HepG2 (cell line): ENCODE data around the gene SPSB2. TPM values are rescaled to one million over a fixed set of nuclear protein-coding genes. Genes with fewer than 3 reads are reported as not detected.
A peak's percentile ranks its signal among the peaks of the same experiment; 100 is the strongest.

Source experiments
- ATAC-seq: fragments of 200-7000 bp; cut with Tn5 transposase; 3 replicates; pipeline ENCODE4 v1.9.1; 2020; ENCODE audit warnings: mild to moderate bottlenecking, moderate library complexity
- BruUV-seq: library from RNA; stranded (reverse); fragments of 400-500 nt; replicated peaks from 2 replicates; lab custom pipeline; 2021; lab: Mats Ljungman, UMichigan
- CTCF ChIA-PET: fragments of 300-600 bp; formaldehyde crosslinking; extraction: SDS; loops from one replicate; lab custom pipeline; 2021; ENCODE audit warnings: low total read pairs, inconsistent platforms, low intra/inter-chr PET ratio; lab: Yijun Ruan, JAX
- POLR2A ChIA-PET: fragments of 350-600 bp; sonication (Branson Sonifier 250); formaldehyde crosslinking; loops from one replicate; lab custom pipeline; 2020; ENCODE audit warnings: antibody characterized with exemption, inconsistent platforms; lab: Yijun Ruan, JAX
- DNase-seq: peaks from one replicate; pipeline ENCODE4 v3.0.0-alpha.2; 2015; ENCODE audit warnings: low spot score
- FAIRE-seq: peaks from 3 replicates; lab custom pipeline; 2011; peaks lifted over from hg19 to GRCh38; lab: Jason Lieb, UNC
- H2AFZ ChIP-seq: one replicate; pipeline ENCODE4 v1.6.1; 2011; ENCODE audit warnings: low read length, inconsistent platforms
- H3K27ac ChIP-seq: fragments of 300-600 bp; 3 replicates; pipeline ENCODE4 v1.8.0; 2011; ENCODE audit warnings: mixed run types, mild to moderate bottlenecking, mixed read lengths, low read length, inconsistent platforms; ENCODE audit not compliant: insufficient read depth; ENCODE audit errors: extremely low read length
- H3K27me3 ChIP-seq, 2 experiments: fragments of 200-600 bp in 1 of 2; 2 replicates in 1 of 2; 3 replicates in 1 of 2; pipeline versions ENCODE4 v1.6.0 to v1.8.0; 2011; ENCODE audit warnings: low read length in 2 of 2, mild to moderate bottlenecking in 2 of 2, moderate library complexity in 2 of 2, inconsistent platforms in 1 of 2; ENCODE audit not compliant: insufficient read depth in 2 of 2, control insufficient read depth in 1 of 2
- H3K36me3 ChIP-seq, 2 experiments: fragments of 200-600 bp in 1 of 2; replicated peaks in 1 of 2; 2 replicates in 1 of 2; 3 replicates in 1 of 2; pipeline versions ENCODE4 v1.5.1 to v1.8.0; 2011; ENCODE audit warnings: low read length in 2 of 2, inconsistent platforms in 1 of 2; ENCODE audit not compliant: insufficient read depth in 2 of 2, control insufficient read depth in 1 of 2
- H3K4me1 ChIP-seq: 2 replicates; pipeline ENCODE4 v1.5.1; 2012; ENCODE audit warnings: low read length, inconsistent platforms; ENCODE audit not compliant: insufficient read depth
- H3K4me2 ChIP-seq: 2 replicates; pipeline ENCODE4 v1.6.0; 2011; ENCODE audit warnings: low read depth, low read length, inconsistent platforms
- H3K4me3 ChIP-seq, 3 experiments: fragments of 200-600 bp in 1 of 3; sonication (generic), shearing (Covaris generic) in 1 of 3; replicated peaks in 1 of 3; 2 replicates each; pipeline ENCODE4 v1.5.1; 2011 to 2016; ENCODE audit warnings: low read length in 3 of 3, inconsistent platforms in 2 of 3, low read depth in 2 of 3, mild to moderate bottlenecking in 2 of 3, control low read depth in 1 of 3, mixed read lengths in 1 of 3; ENCODE audit not compliant: insufficient read depth in 1 of 3
- H3K79me2 ChIP-seq: one replicate; pipeline ENCODE4 v1.6.1; 2011; ENCODE audit warnings: low read length, inconsistent platforms; ENCODE audit not compliant: insufficient read depth
- H3K9ac ChIP-seq: 2 replicates; pipeline ENCODE4 v1.6.0; 2011; ENCODE audit warnings: mild to moderate bottlenecking, low read depth, low read length, inconsistent platforms; ENCODE audit not compliant: insufficient read depth
- H3K9me3 ChIP-seq: 2 replicates; pipeline ENCODE4 v1.5.1; 2012; ENCODE audit warnings: mild to moderate bottlenecking, low read length
- H4K20me1 ChIP-seq: 2 replicates; pipeline ENCODE4 v1.6.0; 2011; ENCODE audit warnings: inconsistent platforms, mild to moderate bottlenecking, low read length, moderate library complexity; ENCODE audit not compliant: insufficient read depth
- BATF2 ChIP-seq: sonication (generic); formaldehyde crosslinking; IDR thresholded peaks from 2 replicates; pipeline ENCODE4 v1.8.0; 2022; ENCODE audit warnings: mild to moderate bottlenecking, missing genetic modification reagents, moderate library complexity
- ESRRA ChIP-seq: sonication (generic); formaldehyde crosslinking; IDR thresholded peaks from 2 replicates; pipeline ENCODE4 v1.5.1; 2020; ENCODE audit warnings: mild to moderate bottlenecking, low read depth, missing genetic modification reagents
- GMEB1 ChIP-seq: sonication (generic); formaldehyde crosslinking; IDR thresholded peaks from 2 replicates; pipeline ENCODE4 v1.5.1; 2020; ENCODE audit warnings: missing genetic modification reagents, mild to moderate bottlenecking, borderline replicate concordance
- KDM3A ChIP-seq: IDR thresholded peaks from 2 replicates; pipeline ENCODE4 v1.6.1; 2018; ENCODE audit warnings: low read depth, missing compliant biosample characterization
- KDM6A ChIP-seq: IDR thresholded peaks from 2 replicates; pipeline ENCODE4 v1.6.1; 2016; ENCODE audit warnings: low read depth
- MYC ChIP-seq: sonication (generic); formaldehyde crosslinking; IDR thresholded peaks from 2 replicates; pipeline ENCODE4 v1.9.0; 2021; ENCODE audit warnings: missing genetic modification reagents, borderline replicate concordance
- PHB2 ChIP-seq: fragments of 450-650 bp; IDR thresholded peaks from 2 replicates; pipeline ENCODE4 v1.6.1; 2018; ENCODE audit not compliant: partially characterized antibody
- RXRA ChIP-seq: sonication (generic); formaldehyde crosslinking; IDR thresholded peaks from 2 replicates; pipeline ENCODE4 v1.5.1; 2020; ENCODE audit warnings: missing genetic modification reagents
- SOX6 ChIP-seq, 2 experiments: fragments of 450-650 bp in 1 of 2; sonication (generic) in 1 of 2; formaldehyde crosslinking in 1 of 2; IDR thresholded peaks; 2 replicates each; pipeline versions ENCODE4 v1.4.0 to v1.6.1; 2017 to 2020; ENCODE audit warnings: antibody characterized with exemption in 1 of 2, mild to moderate bottlenecking in 1 of 2, missing genetic modification reagents in 1 of 2
- SRF ChIP-seq: IDR thresholded peaks from 2 replicates; pipeline ENCODE4 v1.6.1; 2011; ENCODE audit warnings: mild to moderate bottlenecking, low read depth, low read length, moderate library complexity
- SRY ChIP-seq: sonication (generic); formaldehyde crosslinking; IDR thresholded peaks from 2 replicates; pipeline ENCODE4 v1.8.0; 2022; ENCODE audit warnings: mild to moderate bottlenecking, missing genetic modification reagents
- ZBTB3 ChIP-seq: sonication (generic); formaldehyde crosslinking; IDR thresholded peaks from 2 replicates; pipeline ENCODE4 v1.4.0; 2020; ENCODE audit warnings: low read depth, mild to moderate bottlenecking, moderate library complexity, missing genetic modification reagents, borderline replicate concordance
- ZBTB44 ChIP-seq: sonication (generic); formaldehyde crosslinking; IDR thresholded peaks from 2 replicates; pipeline ENCODE4 v1.4.0; 2020; ENCODE audit warnings: missing genetic modification reagents
- ZFY ChIP-seq: sonication (generic); formaldehyde crosslinking; IDR thresholded peaks from 2 replicates; pipeline ENCODE4 v1.4.0; 2020; ENCODE audit warnings: missing genetic modification reagents
- ZNF207 ChIP-seq: fragments of 450-650 bp; IDR thresholded peaks from 2 replicates; pipeline ENCODE4 v1.6.1; 2016; ENCODE audit warnings: antibody characterized with exemption, borderline replicate concordance
- ZNF777 ChIP-seq: sonication (generic); formaldehyde crosslinking; IDR thresholded peaks from 2 replicates; pipeline ENCODE4 v1.4.0; 2020; ENCODE audit warnings: missing genetic modification reagents
- ZNF788 ChIP-seq: sonication (generic); formaldehyde crosslinking; IDR thresholded peaks from 2 replicates; pipeline ENCODE4 v1.5.0; 2020; ENCODE audit warnings: mild to moderate bottlenecking, missing genetic modification reagents, borderline replicate concordance
- WGBS: methylation state at CpG from one replicate; pipeline ENCODE4 v1.1.6; 2017; ENCODE audit warnings: low lambda C conversion rate; 5-methylcytosine and 5-hydroxymethylcytosine counted together
- in situ Hi-C: cut with HindIII; loops from 2 replicates; pipeline ENCODE4 v1.10.0; 2017; ENCODE audit warnings: low pct_unique_long_range_greater_than_20kb; ENCODE audit not compliant: extremely low pct_ligation_motif_present
- intact Hi-C: fragments of 100-400 bp; cut with micrococcal nuclease; formaldehyde crosslinking; loops from one replicate; pipeline ENCODE4 v1.10.0; 2022; ENCODE audit not compliant: unreplicated experiment
- polyA plus RNA-seq, 8 experiments: library from polyadenylated mRNA; depleted of rRNA in 3 of 8; stranded (reverse) in 7 of 8; unstranded in 1 of 8; fragments of >200 nt; fragmentation: Illumina TruSeq in 4 of 8; extraction: Trizol in 4 of 8; gene quantifications; 2 replicates each; pipeline versions ENCODE4 v1.2.1 to v1.2.3, GENCODE V29; 2011 to 2016; ENCODE audit warnings: low read depth in 4 of 8, missing spikeins in 1 of 8, mixed read lengths in 1 of 8; ENCODE audit not compliant: insufficient read depth in 1 of 8
- total RNA-seq, 5 experiments: library from RNA; depleted of rRNA; stranded (reverse); fragments of >200 nt; fragmentation: Illumina TruSeq; extraction: Trizol; gene quantifications; 2 replicates each; pipeline ENCODE4 v1.2.3, GENCODE V29; 2016; ENCODE audit warnings: low read depth in 1 of 5

The SPSB2 gene
- total and polyA plus RNA-seq, 2 of the 13 experiments (the other 11 are each of a cell fraction or from before 2014, with no cell fraction given), result 2.0 to 6.2 TPM

DNA sequence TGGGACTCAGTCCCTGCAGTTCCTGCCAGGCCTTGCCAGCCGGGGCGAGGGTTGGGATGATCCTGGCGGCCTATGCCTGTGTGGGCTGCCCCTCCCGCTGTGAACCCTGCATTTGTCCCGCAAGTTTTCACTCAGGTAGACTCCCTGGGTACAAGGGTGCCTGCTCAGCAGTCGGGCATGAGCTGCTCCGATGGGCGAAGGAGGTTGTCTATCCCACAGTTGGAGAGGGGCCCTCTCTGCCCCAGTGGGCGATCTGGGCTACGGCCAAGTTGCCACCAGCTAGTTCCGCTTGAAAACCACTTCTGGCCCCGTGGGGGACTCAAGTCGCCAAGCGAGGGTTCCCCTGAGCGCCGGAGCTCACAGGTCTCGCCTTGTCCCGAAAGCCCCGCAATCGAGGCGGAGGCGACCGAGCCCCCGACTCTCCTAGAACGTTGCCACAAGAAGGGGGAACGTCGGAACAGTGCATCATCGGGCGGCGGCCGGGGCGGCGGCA is 6.1 kb downstream of the SPSB2 start (continued):
- no peak; the same call in 1 of the 2 replicates for TF ChIP-seq GMEB1
- TF ChIP-seq SRF, result no peak
- TF ChIP-seq KDM6A, result no peak
- no peak for TF ChIP-seq SOX6 (IDR thresholded peaks at IDR 0.05)
- no peak for TF ChIP-seq SOX6 (CRISPR knock-in tag; IDR thresholded peaks at IDR 0.05)
- 0 out of 2 replicates have a peak, but pooled peaks have one; percentile 6 for TF ChIP-seq ESRRA (CRISPR knock-in tag)
- TF ChIP-seq RXRA (CRISPR knock-in tag), result no peak

DNA sequence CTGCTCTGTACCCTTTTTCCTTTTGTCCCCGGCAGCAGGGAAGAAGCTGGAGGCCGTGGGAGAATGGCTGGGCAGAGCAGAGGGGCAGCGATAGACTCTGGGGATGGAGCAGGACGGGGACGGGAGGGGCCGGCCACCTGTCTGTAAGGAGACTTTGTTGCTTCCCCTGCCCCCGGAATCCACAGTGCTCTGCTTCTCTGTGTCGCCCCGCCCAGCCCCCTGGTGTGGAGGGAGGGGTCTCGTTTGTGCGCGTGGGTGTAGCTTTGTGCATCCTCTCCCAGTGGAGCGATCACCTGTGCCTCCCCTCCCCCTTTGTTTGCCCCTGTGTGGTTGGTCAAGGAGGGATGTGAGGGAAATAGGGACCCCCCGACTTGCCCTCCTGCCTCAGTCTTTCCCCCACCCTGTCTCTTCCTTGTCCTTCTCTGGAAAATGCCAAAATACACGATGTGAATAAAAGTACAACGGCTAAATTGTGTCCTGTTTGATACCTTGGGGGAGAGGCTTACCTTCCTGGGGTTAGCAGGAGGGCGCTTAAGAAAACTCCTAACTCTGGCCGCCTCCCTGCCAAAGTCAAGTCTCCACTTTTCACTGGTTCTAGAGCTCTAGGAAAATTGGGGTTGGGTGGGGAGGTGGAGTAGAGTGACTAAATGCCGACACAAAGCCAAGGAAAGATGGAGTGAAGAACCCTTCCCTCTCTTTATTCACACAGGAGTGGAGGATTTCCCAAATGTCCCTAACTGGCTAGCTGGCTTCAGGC is 6.8 kb downstream of the SPSB2 start:
- H4K20me1 ChIP-seq, result peaks cover 35% of the 10 kb centered on the region
- no peaks in the 10 kb centered on the region for H3K9me3 ChIP-seq
- BruUV-seq, result no TSS peak
- peaks cover 29% of the 10 kb centered on the region for H3K79me2 ChIP-seq
- no peak overlapping the region for H2AFZ ChIP-seq
- TF ChIP-seq KDM3A (CRISPR knock-in tag) (no peak), SRY (CRISPR knock-in tag) (peak; percentile 1; the same call in 1 of the 2 replicates), MYC (CRISPR knock-in tag) (no peak), ZNF207 (no peak), ZNF777 (CRISPR knock-in tag) (no peak), ZNF788 (CRISPR knock-in tag) (0 out of 2 replicates have a peak, but pooled peaks have one; percentile 18), ZFY (CRISPR knock-in tag) (no peak), ZBTB44 (no peak), ZBTB3 (no peak), BATF2 (CRISPR knock-in tag) (no peak), PHB2 (no peak)
- H3K27ac ChIP-seq, result no peak overlapping the region
- H3K36me3 ChIP-seq, result peaks cover 22 to 45% of the 10 kb centered on the region in 2 experiments
- FAIRE-seq (no peak), ATAC-seq (no peak), DNase-seq (no peak)
- peak overlapping the region in 2 of 3 experiments; percentile 88 to 92; a peak in 3 of 6 replicates for H3K4me3 ChIP-seq
- H3K4me1 ChIP-seq, result peaks cover 37% of the 10 kb centered on the region
- 94% methylated on average over 14 of the region's 19 CpGs for WGBS
- ChIA-PET POLR2A (interaction anchor here (0.9 to 6.0 kb wide), 11 partner anchors 9 to 114 kb away, joined by 3 to 132 read pairs (median 4); partner anchors contain the start of genes C12orf57, CDCA3, MLF2 and RNU7-1), CTCF (no interaction called here)
- in situ Hi-C loops, result no loop called here
- H3K27me3 ChIP-seq, result no peaks in the 10 kb centered on the region; a peak in 1 of 5 replicates
- intact Hi-C loops, result no loop called here
- H3K9ac ChIP-seq, result peak overlapping the region; percentile 69; the same call in 1 of the 2 replicates
- peak overlapping the region; percentile 98 for H3K4me2 ChIP-seq
